Stomach (tissue), 4 donors: ENCODE measurements around the gene P3R3URF.

Experiments
- POLR2A ChIP-seq, 4 donors: fragments of 450-650 bp; IDR thresholded peaks; one replicate each; pipeline ENCODE4 v1.6.1; 2016; ENCODE audit warnings: antibody characterized with exemption in 4 of 4, control low read depth in 2 of 4, mild to moderate bottlenecking in 1 of 4, moderate library complexity in 1 of 4
- POLR2AphosphoS5 ChIP-seq, 3 donors: sonication (generic); formaldehyde crosslinking; IDR thresholded peaks; one replicate each; pipeline ENCODE4 v1.6.1; 2016; ENCODE audit warnings: antibody characterized with exemption in 3 of 3

DNA sequence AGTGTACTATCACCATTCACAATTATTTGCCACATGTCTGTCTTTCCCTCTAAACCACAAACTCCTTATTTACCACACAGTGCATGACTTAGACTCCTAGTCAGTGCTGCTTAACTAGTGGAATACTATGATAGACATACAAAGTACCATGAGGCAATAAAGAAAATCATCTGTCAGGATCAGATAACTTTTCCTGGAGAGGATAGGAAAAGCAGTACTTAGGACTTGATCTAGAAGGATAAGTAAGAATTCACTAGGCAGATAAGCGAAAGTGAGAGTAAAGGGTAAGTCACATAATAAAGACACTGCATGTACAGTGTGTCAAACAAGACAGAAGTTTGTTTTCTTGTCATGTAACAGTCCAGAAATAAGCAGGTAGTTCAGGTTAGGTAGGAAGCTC, 22.6 kb downstream of the P3R3URF start:
- TF ChIP-seq POLR2AphosphoS5 (IDR thresholded peaks at IDR 0.05) (no peak), POLR2A (IDR thresholded peaks at IDR 0.05) (no peak)
